ENCODE data around the gene F3. TPM values are rescaled to one million over a fixed set of nuclear protein-coding genes. Genes with fewer than 3 reads are reported as not detected.
A peak's percentile ranks its signal among the peaks of the same experiment; 100 is the strongest.

Gene F3
- total and polyA plus RNA-seq, 4 experiments from 2014 or later = 0.22 to 0.44 TPM; not detected in 2

- H3K4me3 ChIP-seq (ENCODE audit: low read length in 2 of 2) = no peak overlapping the region
- POLR2A ChIA-PET (ENCODE audit: partially characterized antibody) = no interaction called here
- Mint-ChIP-seq H3K4me1 (no peaks in the 10 kb centered on the region), H3K4me3 (no peak overlapping the region), H3K27ac (no peak overlapping the region), H3K27me3 (peaks cover 3 to 13% of the 10 kb centered on the region in 2 donors), H3K9me3 (no peaks in the 10 kb centered on the region), H3K36me3 (no peaks in the 10 kb centered on the region)
- intact Hi-C loops (cut with micrococcal nuclease) = no loop called here
- no peaks in the 10 kb centered on the region for H3K9me3 ChIP-seq (ENCODE audit: control insufficient read depth in 1 of 2, low read length in 2 of 2)
- H3K27me3 ChIP-seq (ENCODE audit: insufficient read depth, low read length) = no peaks in the 10 kb centered on the region
- no peaks in the 10 kb centered on the region for H3K36me3 ChIP-seq (ENCODE audit: insufficient read depth, low read length)
- H3K4me1 ChIP-seq (ENCODE audit: insufficient read depth, low read length) = no peaks in the 10 kb centered on the region
- no peak for DNase-seq
- no peak overlapping the region for H3K27ac ChIP-seq (ENCODE audit: low read depth, low read length)
- CTCF ChIA-PET (ENCODE audit: partially characterized antibody) = no interaction called here
Observed at GRCh38 chr1:94552071-94552586, 10.6 kb upstream of the F3 start.

- H3K4me3 ChIP-seq (ENCODE audit: low read length in 2 of 2) = no peak overlapping the region
- H3K36me3 ChIP-seq (ENCODE audit: insufficient read depth, low read length) = no peaks in the 10 kb centered on the region
- H3K27ac ChIP-seq (ENCODE audit: low read depth, low read length) = no peak overlapping the region
- peaks cover 7 to 18% of the 10 kb centered on the region in 2 donors for H3K27me3 Mint-ChIP-seq
- H3K9me3 ChIP-seq (ENCODE audit: control insufficient read depth in 1 of 2, low read length in 2 of 2) = no peaks in the 10 kb centered on the region
- H3K27me3 ChIP-seq (ENCODE audit: insufficient read depth, low read length) = no peaks in the 10 kb centered on the region
- H3K27ac Mint-ChIP-seq = no peak overlapping the region
- POLR2A ChIA-PET (ENCODE audit: partially characterized antibody) = no interaction called here
- CTCF ChIA-PET (ENCODE audit: partially characterized antibody) = interaction anchor here (0.6 kb wide), 1 partner anchor 1237 kb away, joined by 3 read pairs; no protein-coding TSS in a partner anchor
- H3K4me3 Mint-ChIP-seq = no peak overlapping the region
- no peaks in the 10 kb centered on the region for H3K36me3 Mint-ChIP-seq
- H3K9me3 Mint-ChIP-seq = no peaks in the 10 kb centered on the region
- DNase-seq = no peak
- H3K4me1 Mint-ChIP-seq = no peaks in the 10 kb centered on the region
- intact Hi-C loops (cut with micrococcal nuclease) = no loop called here
- no peaks in the 10 kb centered on the region for H3K4me1 ChIP-seq (ENCODE audit: insufficient read depth, low read length)
Observed at GRCh38 chr1:94551449-94551848, 9.9 kb upstream of the F3 start.

GRCh38 chr1:94550800-94551241, 9.3 kb upstream of the F3 start:
- Mint-ChIP-seq H3K27me3 (peaks cover 10 to 22% of the 10 kb centered on the region in 2 donors), H3K9me3 (no peaks in the 10 kb centered on the region), H3K4me3 (no peak overlapping the region), H3K4me1 (no peaks in the 10 kb centered on the region), H3K36me3 (no peaks in the 10 kb centered on the region), H3K27ac (no peak overlapping the region)
- Histone ChIP-seq H3K27me3 (ENCODE audit: insufficient read depth, low read length) (no peaks in the 10 kb centered on the region), H3K27ac (ENCODE audit: low read depth, low read length) (no peak overlapping the region), H3K9me3 (ENCODE audit: control insufficient read depth in 1 of 2, low read length in 2 of 2) (no peaks in the 10 kb centered on the region), H3K4me1 (ENCODE audit: insufficient read depth, low read length) (no peaks in the 10 kb centered on the region), H3K36me3 (ENCODE audit: insufficient read depth, low read length) (no peaks in the 10 kb centered on the region), H3K4me3 (ENCODE audit: low read length in 2 of 2) (no peak overlapping the region)
- CTCF ChIA-PET (ENCODE audit: partially characterized antibody) = no interaction called here
- intact Hi-C loops (cut with micrococcal nuclease) = no loop called here
- POLR2A ChIA-PET (ENCODE audit: partially characterized antibody) = no interaction called here
- DNase-seq = no peak

GRCh38 chr1:94550396-94550795, 8.8 kb upstream of the F3 start:
- no peaks in the 10 kb centered on the region for H3K27me3 ChIP-seq (ENCODE audit: insufficient read depth, low read length)
- no peak overlapping the region for H3K27ac ChIP-seq (ENCODE audit: low read depth, low read length)
- CTCF ChIA-PET (ENCODE audit: partially characterized antibody) = no interaction called here
- Mint-ChIP-seq H3K27me3 (peaks cover 10 to 22% of the 10 kb centered on the region in 2 donors), H3K36me3 (no peaks in the 10 kb centered on the region), H3K9me3 (no peaks in the 10 kb centered on the region), H3K4me3 (no peak overlapping the region), H3K27ac (peak overlapping the region in 1 of 7 donors; percentile 4), H3K4me1 (no peaks in the 10 kb centered on the region)
- no peaks in the 10 kb centered on the region for H3K36me3 ChIP-seq (ENCODE audit: insufficient read depth, low read length)
- POLR2A ChIA-PET (ENCODE audit: partially characterized antibody) = no interaction called here
- no peaks in the 10 kb centered on the region for H3K4me1 ChIP-seq (ENCODE audit: insufficient read depth, low read length)
- H3K9me3 ChIP-seq (ENCODE audit: control insufficient read depth in 1 of 2, low read length in 2 of 2) = no peaks in the 10 kb centered on the region
- no peak overlapping the region for H3K4me3 ChIP-seq (ENCODE audit: low read length in 2 of 2)
- no peak for DNase-seq
- intact Hi-C loops (cut with micrococcal nuclease) = no loop called here

- H3K4me1 ChIP-seq (ENCODE audit: insufficient read depth, low read length) = no peaks in the 10 kb centered on the region
- peaks cover 10 to 21% of the 10 kb centered on the region in 2 donors for H3K27me3 Mint-ChIP-seq
- no peaks in the 10 kb centered on the region for H3K4me1 Mint-ChIP-seq
- H3K9me3 ChIP-seq (ENCODE audit: control insufficient read depth in 1 of 2, low read length in 2 of 2) = no peaks in the 10 kb centered on the region
- no peaks in the 10 kb centered on the region for H3K9me3 Mint-ChIP-seq
- no peak overlapping the region for H3K4me3 Mint-ChIP-seq
- no peak overlapping the region for H3K4me3 ChIP-seq (ENCODE audit: low read length in 2 of 2)
- H3K27ac ChIP-seq (ENCODE audit: low read depth, low read length) = no peak overlapping the region
- DNase-seq = no peak
- H3K27ac Mint-ChIP-seq = no peak overlapping the region
- no peaks in the 10 kb centered on the region for H3K36me3 ChIP-seq (ENCODE audit: insufficient read depth, low read length)
- intact Hi-C loops (cut with micrococcal nuclease) = no loop called here
- POLR2A ChIA-PET (ENCODE audit: partially characterized antibody) = no interaction called here
- CTCF ChIA-PET (ENCODE audit: partially characterized antibody) = no interaction called here
- H3K36me3 Mint-ChIP-seq = no peaks in the 10 kb centered on the region
- no peaks in the 10 kb centered on the region for H3K27me3 ChIP-seq (ENCODE audit: insufficient read depth, low read length)
Observed at GRCh38 chr1:94549706-94550105, 8.1 kb upstream of the F3 start.

- no peaks in the 10 kb centered on the region for H3K36me3 Mint-ChIP-seq
- no peaks in the 10 kb centered on the region for H3K9me3 Mint-ChIP-seq
- peaks cover 38 to 44% of the 10 kb centered on the region in 2 donors for H3K27me3 Mint-ChIP-seq
- Histone ChIP-seq H3K36me3 (ENCODE audit: insufficient read depth, low read length) (no peaks in the 10 kb centered on the region), H3K4me1 (ENCODE audit: insufficient read depth, low read length) (peaks cover 10% of the 10 kb centered on the region), H3K27ac (ENCODE audit: low read depth, low read length) (no peak overlapping the region), H3K9me3 (ENCODE audit: control insufficient read depth in 1 of 2, low read length in 2 of 2) (no peaks in the 10 kb centered on the region), H3K4me3 (ENCODE audit: low read length in 2 of 2) (no peak overlapping the region), H3K27me3 (ENCODE audit: insufficient read depth, low read length) (peaks cover 6% of the 10 kb centered on the region)
- intact Hi-C loops (cut with micrococcal nuclease) = no loop called here
- H3K27ac Mint-ChIP-seq = no peak overlapping the region
- H3K4me3 Mint-ChIP-seq = no peak overlapping the region
- POLR2A ChIA-PET (ENCODE audit: partially characterized antibody) = no interaction called here
- peaks cover 10 to 25% (median 14%) of the 10 kb centered on the region in 4 donors for H3K4me1 Mint-ChIP-seq
- DNase-seq = no peak
- CTCF ChIA-PET (ENCODE audit: partially characterized antibody) = no interaction called here
Observed at GRCh38 chr1:94544706-94545490, 3.3 kb upstream of the F3 start.

GRCh38 chr1:94543893-94544635, 2.5 kb upstream of the F3 start:
- DNase-seq = no peak
- POLR2A ChIA-PET (ENCODE audit: partially characterized antibody) = no interaction called here
- H3K36me3 Mint-ChIP-seq = no peaks in the 10 kb centered on the region
- intact Hi-C loops (cut with micrococcal nuclease) = no loop called here
- peaks cover 10% of the 10 kb centered on the region for H3K4me1 ChIP-seq (ENCODE audit: insufficient read depth, low read length)
- H3K27ac Mint-ChIP-seq = no peak overlapping the region
- peaks cover 46 to 49% of the 10 kb centered on the region in 2 donors for H3K27me3 Mint-ChIP-seq
- peaks cover 6% of the 10 kb centered on the region for H3K27me3 ChIP-seq (ENCODE audit: insufficient read depth, low read length)
- CTCF ChIA-PET (ENCODE audit: partially characterized antibody) = no interaction called here
- H3K4me3 Mint-ChIP-seq = peak overlapping the region in 1 of 8 donors; percentile 12
- no peaks in the 10 kb centered on the region for H3K9me3 ChIP-seq (ENCODE audit: control insufficient read depth in 1 of 2, low read length in 2 of 2)
- H3K4me3 ChIP-seq (ENCODE audit: low read length in 2 of 2) = no peak overlapping the region
- no peaks in the 10 kb centered on the region for H3K9me3 Mint-ChIP-seq
- H3K27ac ChIP-seq (ENCODE audit: low read depth, low read length) = no peak overlapping the region
- H3K36me3 ChIP-seq (ENCODE audit: insufficient read depth, low read length) = no peaks in the 10 kb centered on the region
- H3K4me1 Mint-ChIP-seq = peaks cover 10 to 25% (median 14%) of the 10 kb centered on the region in 4 donors
